Vagina (tissue), 2 donors: Measurements from ENCODE around the gene PRKCQ.

Experiments used
- POLR2A ChIP-seq, 2 donors: fragments of 450-650 bp; IDR thresholded peaks; one replicate each; pipeline ENCODE4 v1.6.1; 2017; ENCODE audit warnings: antibody characterized with exemption in 2 of 2, mild to moderate bottlenecking in 2 of 2, moderate library complexity in 2 of 2
- POLR2AphosphoS5 ChIP-seq, 2 donors: sonication (generic); formaldehyde crosslinking; IDR thresholded peaks; one replicate each; pipeline ENCODE4 v1.9.0; 2017; ENCODE audit warnings: antibody characterized with exemption in 2 of 2, mild to moderate bottlenecking in 2 of 2, low read depth in 1 of 2; ENCODE audit not compliant: insufficient read depth in 1 of 2
- TF ChIP-seq, protein P1 (sequence below), 3 experiments: fragments of 450-650 bp in 2 of 3; fragments of 200-600 bp in 1 of 3; sonication (generic) in 1 of 3; IDR thresholded peaks; one replicate each; pipeline ENCODE4 v1.5.1; 2017 to 2019; ENCODE audit warnings: antibody characterized with exemption in 3 of 3, mild to moderate bottlenecking in 2 of 3, moderate library complexity in 2 of 3

DNA sequence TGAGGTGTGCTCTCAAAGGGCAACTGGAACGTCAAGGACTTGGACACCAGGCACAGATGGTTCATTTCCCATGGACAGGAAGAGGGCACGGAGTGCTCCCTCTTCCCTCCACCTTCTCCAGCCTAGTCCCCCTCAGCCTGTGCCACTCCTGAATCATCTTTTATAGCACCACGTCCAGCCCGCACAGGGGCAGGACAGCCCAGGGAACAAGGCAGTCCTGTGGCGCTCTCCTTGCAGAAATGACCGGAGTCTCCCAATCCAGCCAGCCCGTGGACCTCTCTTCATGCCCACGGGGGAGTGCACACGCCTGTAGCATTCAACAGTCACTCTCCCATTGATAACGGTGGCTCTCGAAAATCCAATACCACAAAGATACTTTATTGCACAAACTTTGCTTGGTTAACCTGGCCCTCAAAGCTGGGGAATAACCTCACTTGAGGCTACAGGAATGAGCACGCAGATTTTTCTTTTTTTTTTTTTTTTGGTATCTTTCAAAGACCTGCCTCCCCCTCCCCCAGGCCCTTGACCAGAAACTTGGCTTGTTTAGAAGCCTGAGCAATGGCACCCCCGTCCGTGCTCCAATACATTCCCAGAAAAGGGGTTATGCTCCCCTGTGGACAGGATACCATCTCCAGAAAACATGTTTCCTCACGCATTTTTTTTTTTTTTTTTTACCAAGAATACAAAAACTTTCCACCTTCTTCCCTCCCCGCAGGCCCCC is 733 bp downstream of the PRKCQ start:
- TF ChIP-seq POLR2AphosphoS5 (IDR thresholded peaks at IDR 0.05; ENCODE audit: insufficient read depth in 1 of 2, low read depth in 1 of 2) (no peak), POLR2A (IDR thresholded peaks at IDR 0.05) (no peak)
- TF ChIP-seq, protein P1, sequence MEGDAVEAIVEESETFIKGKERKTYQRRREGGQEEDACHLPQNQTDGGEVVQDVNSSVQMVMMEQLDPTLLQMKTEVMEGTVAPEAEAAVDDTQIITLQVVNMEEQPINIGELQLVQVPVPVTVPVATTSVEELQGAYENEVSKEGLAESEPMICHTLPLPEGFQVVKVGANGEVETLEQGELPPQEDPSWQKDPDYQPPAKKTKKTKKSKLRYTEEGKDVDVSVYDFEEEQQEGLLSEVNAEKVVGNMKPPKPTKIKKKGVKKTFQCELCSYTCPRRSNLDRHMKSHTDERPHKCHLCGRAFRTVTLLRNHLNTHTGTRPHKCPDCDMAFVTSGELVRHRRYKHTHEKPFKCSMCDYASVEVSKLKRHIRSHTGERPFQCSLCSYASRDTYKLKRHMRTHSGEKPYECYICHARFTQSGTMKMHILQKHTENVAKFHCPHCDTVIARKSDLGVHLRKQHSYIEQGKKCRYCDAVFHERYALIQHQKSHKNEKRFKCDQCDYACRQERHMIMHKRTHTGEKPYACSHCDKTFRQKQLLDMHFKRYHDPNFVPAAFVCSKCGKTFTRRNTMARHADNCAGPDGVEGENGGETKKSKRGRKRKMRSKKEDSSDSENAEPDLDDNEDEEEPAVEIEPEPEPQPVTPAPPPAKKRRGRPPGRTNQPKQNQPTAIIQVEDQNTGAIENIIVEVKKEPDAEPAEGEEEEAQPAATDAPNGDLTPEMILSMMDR (IDR thresholded peaks at IDR 0.05): no peak
